ENCODE measurements around the gene PCDHB1. TPM values are rescaled to one million over a fixed set of nuclear protein-coding genes. Genes with fewer than 3 reads are reported as not detected.

PCDHB1 gene
- total RNA-seq, 5 donors from 2014 or later (not counting 1 experiment from before 2014, with no cell fraction given), result not detected

- no peak overlapping the region for H3K4me3 ChIP-seq (ENCODE audit: control insufficient read depth in 1 of 2, extremely low read depth in 1 of 2, low read length in 1 of 2)
- ATAC-seq (replicated peaks in 1 of 4) (no peak), DNase-seq (no peak)
- H3K27ac Mint-ChIP-seq, result no peak overlapping the region
- peaks cover 0 to 3% of the 10 kb centered on the region in 2 experiments for H3K4me1 ChIP-seq (ENCODE audit: control insufficient read depth in 1 of 2, extremely low read depth in 1 of 2, insufficient read depth in 2 of 2, low read length in 2 of 2)
- no peaks in the 10 kb centered on the region for H3K36me3 Mint-ChIP-seq
- WGBS (ENCODE audit: insufficient coverage), result no CpG with 5 or more reads among the region's 1 CpG
- no peaks in the 10 kb centered on the region for H3K4me1 Mint-ChIP-seq
- peaks cover 2% of the 10 kb centered on the region for H3K9me3 ChIP-seq
- H3K27me3 ChIP-seq (replicated peaks in 1 of 2; ENCODE audit: control insufficient read depth in 2 of 2, extremely low read depth in 1 of 2, insufficient read depth in 2 of 2, low read length in 1 of 2), result peaks cover 2 to 10% of the 10 kb centered on the region in 2 experiments
- no peaks in the 10 kb centered on the region for H3K36me3 ChIP-seq (ENCODE audit: control insufficient read depth in 2 of 2, extremely low read depth in 1 of 2, insufficient read depth in 1 of 2, low read length in 1 of 2)
- CTCF ChIA-PET, result no interaction called here
- H3K9me3 Mint-ChIP-seq, result peaks cover 3 to 9% (median 7%) of the 10 kb centered on the region in 3 donors
- no peak overlapping the region for H3K4me3 Mint-ChIP-seq
- peaks cover 21 to 26% of the 10 kb centered on the region in 2 donors for H3K27me3 Mint-ChIP-seq
- POLR2A ChIA-PET, result no interaction called here
- no peak overlapping the region for H3K27ac ChIP-seq (ENCODE audit: low read length)
Observed at GRCh38 chr5:141042555-141042954, 8.6 kb upstream of the PCDHB1 start.

DNA sequence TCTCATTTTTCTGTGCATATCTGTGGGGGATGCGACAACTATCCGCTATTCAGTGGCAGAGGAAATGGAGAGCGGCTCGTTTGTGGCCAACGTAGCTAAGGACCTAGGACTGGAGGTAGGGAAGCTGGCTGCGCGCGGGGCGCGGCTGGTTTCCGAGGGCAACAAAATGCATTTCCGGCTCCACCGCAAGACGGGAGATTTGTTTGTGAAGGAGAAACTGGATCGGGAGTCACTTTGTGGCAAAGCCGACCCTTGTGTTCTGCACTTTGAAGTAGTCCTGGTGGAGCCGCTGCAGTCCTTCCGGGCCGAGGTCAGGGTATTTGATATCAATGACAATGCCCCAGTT lies 320 bp downstream of the PCDHB1 start:
- ChIA-PET CTCF (no interaction called here), POLR2A (no interaction called here)
- Histone ChIP-seq H3K27me3 (replicated peaks in 1 of 2; ENCODE audit: control insufficient read depth in 2 of 2, extremely low read depth in 1 of 2, insufficient read depth in 2 of 2, low read length in 1 of 2) (peaks cover 6 to 20% of the 10 kb centered on the region in 2 experiments), H3K4me1 (ENCODE audit: control insufficient read depth in 1 of 2, extremely low read depth in 1 of 2, insufficient read depth in 2 of 2, low read length in 2 of 2) (no peaks in the 10 kb centered on the region), H3K27ac (ENCODE audit: low read length) (no peak overlapping the region), H3K9me3 (no peaks in the 10 kb centered on the region), H3K36me3 (ENCODE audit: control insufficient read depth in 2 of 2, extremely low read depth in 1 of 2, insufficient read depth in 1 of 2, low read length in 1 of 2) (no peaks in the 10 kb centered on the region), H3K4me3 (ENCODE audit: control insufficient read depth in 1 of 2, extremely low read depth in 1 of 2, low read length in 1 of 2) (peak overlapping the region in 1 of 2 donors; percentile 19)
- H3K4me1 Mint-ChIP-seq, result peaks cover 4 to 14% (median 6%) of the 10 kb centered on the region in 3 donors
- 20% methylated on average over 19 of the region's 19 CpGs for WGBS (ENCODE audit: insufficient coverage)
- H3K27ac Mint-ChIP-seq, result no peak overlapping the region
- no peaks in the 10 kb centered on the region for H3K36me3 Mint-ChIP-seq
- no peak for DNase-seq
- H3K27me3 Mint-ChIP-seq, result peaks cover 48 to 55% of the 10 kb centered on the region in 2 donors
- ATAC-seq (replicated peaks in 1 of 4), result no peak
- H3K4me3 Mint-ChIP-seq, result peak overlapping the region; percentile 59 to 65 (median 60)
- H3K9me3 Mint-ChIP-seq, result peaks cover 7 to 20% (median 19%) of the 10 kb centered on the region in 3 donors

- ChIA-PET POLR2A (interaction anchor here in 1 of 2 donors (0.5 kb wide), 1 partner anchor 175 kb away, joined by 3 read pairs; no protein-coding TSS in a partner anchor), CTCF (no interaction called here)
- peak overlapping the region in 1 of 3 donors; percentile 9 for H3K4me3 Mint-ChIP-seq
- H3K27ac ChIP-seq (ENCODE audit: low read length), result no peak overlapping the region
- DNase-seq (no peak), ATAC-seq (replicated peaks in 1 of 4) (no peak)
- no peak overlapping the region for H3K27ac Mint-ChIP-seq
- H3K27me3 ChIP-seq (replicated peaks in 1 of 2; ENCODE audit: control insufficient read depth in 2 of 2, extremely low read depth in 1 of 2, insufficient read depth in 2 of 2, low read length in 1 of 2), result peaks cover 2 to 15% of the 10 kb centered on the region in 2 experiments
- H3K27me3 Mint-ChIP-seq, result peaks cover 8 to 10% of the 10 kb centered on the region in 2 donors
- H3K4me1 ChIP-seq (ENCODE audit: control insufficient read depth in 1 of 2, extremely low read depth in 1 of 2, insufficient read depth in 2 of 2, low read length in 2 of 2), result no peaks in the 10 kb centered on the region
- no peaks in the 10 kb centered on the region for H3K36me3 ChIP-seq (ENCODE audit: control insufficient read depth in 2 of 2, extremely low read depth in 1 of 2, insufficient read depth in 1 of 2, low read length in 1 of 2)
- no peaks in the 10 kb centered on the region for H3K36me3 Mint-ChIP-seq
- H3K9me3 Mint-ChIP-seq, result peaks cover 0 to 10% (median 6%) of the 10 kb centered on the region in 3 donors
- no peaks in the 10 kb centered on the region for H3K4me1 Mint-ChIP-seq
- H3K4me3 ChIP-seq (ENCODE audit: control insufficient read depth in 1 of 2, extremely low read depth in 1 of 2, low read length in 1 of 2), result peak overlapping the region in 1 of 2 donors; percentile 15
- 53% methylated on average over 10 of the region's 17 CpGs for WGBS (ENCODE audit: insufficient coverage)
- H3K9me3 ChIP-seq, result no peaks in the 10 kb centered on the region
Observed at GRCh38 chr5:141077826-141078225, 26.7 kb downstream of the PCDHB1 start.

DNA sequence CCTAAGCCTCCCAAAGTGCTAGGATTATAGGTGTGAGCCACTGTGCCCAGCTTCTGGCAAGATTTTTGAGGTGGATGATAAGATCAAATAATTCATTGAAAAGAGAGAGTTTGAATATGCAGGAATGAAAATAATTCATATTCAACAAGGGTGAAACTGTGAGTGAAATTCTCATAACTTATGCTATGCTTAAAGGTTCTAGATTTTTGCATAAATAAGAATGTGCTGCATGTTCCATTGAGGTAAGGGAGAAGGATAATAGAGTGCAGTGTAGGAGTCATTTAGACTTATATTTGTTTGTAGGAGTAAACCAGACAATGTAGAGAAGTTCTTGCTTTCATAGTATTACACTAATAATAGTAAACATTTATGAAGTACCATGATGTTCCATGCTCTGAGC lies 31.1 kb downstream of the PCDHB1 start:
- Mint-ChIP-seq H3K4me3 (no peak overlapping the region), H3K27me3 (peaks cover 12 to 32% of the 10 kb centered on the region in 2 donors), H3K27ac (no peak overlapping the region), H3K36me3 (peaks cover 6% of the 10 kb centered on the region), H3K9me3 (peaks cover 7 to 12% (median 11%) of the 10 kb centered on the region in 3 donors), H3K4me1 (peaks cover 5 to 10% (median 6%) of the 10 kb centered on the region in 3 donors)
- no peaks in the 10 kb centered on the region for H3K4me1 ChIP-seq (ENCODE audit: control insufficient read depth in 1 of 2, extremely low read depth in 1 of 2, insufficient read depth in 2 of 2, low read length in 2 of 2)
- no peak for DNase-seq
- POLR2A ChIA-PET, result no interaction called here
- peaks cover 2 to 17% of the 10 kb centered on the region in 2 experiments for H3K27me3 ChIP-seq (replicated peaks in 1 of 2; ENCODE audit: control insufficient read depth in 2 of 2, extremely low read depth in 1 of 2, insufficient read depth in 2 of 2, low read length in 1 of 2)
- no peaks in the 10 kb centered on the region for H3K9me3 ChIP-seq
- H3K27ac ChIP-seq (ENCODE audit: low read length), result no peak overlapping the region
- no peak overlapping the region for H3K4me3 ChIP-seq (ENCODE audit: control insufficient read depth in 1 of 2, extremely low read depth in 1 of 2, low read length in 1 of 2)
- CTCF ChIA-PET, result interaction anchor here in 1 of 2 donors (0.6 kb wide), 1 partner anchor 230 kb away, joined by 4 read pairs; no protein-coding TSS in a partner anchor
- H3K36me3 ChIP-seq (ENCODE audit: control insufficient read depth in 2 of 2, extremely low read depth in 1 of 2, insufficient read depth in 1 of 2, low read length in 1 of 2), result no peaks in the 10 kb centered on the region
- ATAC-seq (replicated peaks in 1 of 4), result no peak

- peak; percentile 43 to 86 (median 70) for ATAC-seq (replicated peaks in 1 of 4)
- Mint-ChIP-seq H3K36me3 (peaks cover 6% of the 10 kb centered on the region), H3K9me3 (peaks cover 7 to 12% (median 9%) of the 10 kb centered on the region in 3 donors), H3K4me1 (peaks cover 5 to 10% (median 6%) of the 10 kb centered on the region in 3 donors), H3K27me3 (peaks cover 17 to 33% of the 10 kb centered on the region in 2 donors), H3K27ac (peak overlapping the region; percentile 55 to 66), H3K4me3 (peak overlapping the region; percentile 82 to 86 (median 82))
- peak overlapping the region; percentile 38 to 50 for H3K4me3 ChIP-seq (ENCODE audit: control insufficient read depth in 1 of 2, extremely low read depth in 1 of 2, low read length in 1 of 2)
- H3K27me3 ChIP-seq (replicated peaks in 1 of 2; ENCODE audit: control insufficient read depth in 2 of 2, extremely low read depth in 1 of 2, insufficient read depth in 2 of 2, low read length in 1 of 2), result peaks cover 0 to 3% of the 10 kb centered on the region in 2 experiments
- H3K36me3 ChIP-seq (ENCODE audit: control insufficient read depth in 2 of 2, extremely low read depth in 1 of 2, insufficient read depth in 1 of 2, low read length in 1 of 2), result no peaks in the 10 kb centered on the region
- WGBS (ENCODE audit: insufficient coverage), result 15% methylated on average over 16 of the region's 21 CpGs
- no peaks in the 10 kb centered on the region for H3K9me3 ChIP-seq
- H3K4me1 ChIP-seq (ENCODE audit: control insufficient read depth in 1 of 2, extremely low read depth in 1 of 2, insufficient read depth in 2 of 2, low read length in 2 of 2), result no peaks in the 10 kb centered on the region
- ChIA-PET CTCF (interaction anchor here in 1 of 2 donors (0.6 kb wide), 1 partner anchor 1174 kb away, joined by 3 read pairs; no protein-coding TSS in a partner anchor), POLR2A (interaction anchor here in 1 of 2 donors (0.7 kb wide), 1 partner anchor 265 kb away, joined by 3 read pairs; no protein-coding TSS in a partner anchor)
- DNase-seq, result peak in 31 of 35 experiments; percentile 2 to 57 (median 20)
- no peak overlapping the region for H3K27ac ChIP-seq (ENCODE audit: low read length)
Observed at GRCh38 chr5:141084487-141084989, 33.4 kb downstream of the PCDHB1 start.

DNA sequence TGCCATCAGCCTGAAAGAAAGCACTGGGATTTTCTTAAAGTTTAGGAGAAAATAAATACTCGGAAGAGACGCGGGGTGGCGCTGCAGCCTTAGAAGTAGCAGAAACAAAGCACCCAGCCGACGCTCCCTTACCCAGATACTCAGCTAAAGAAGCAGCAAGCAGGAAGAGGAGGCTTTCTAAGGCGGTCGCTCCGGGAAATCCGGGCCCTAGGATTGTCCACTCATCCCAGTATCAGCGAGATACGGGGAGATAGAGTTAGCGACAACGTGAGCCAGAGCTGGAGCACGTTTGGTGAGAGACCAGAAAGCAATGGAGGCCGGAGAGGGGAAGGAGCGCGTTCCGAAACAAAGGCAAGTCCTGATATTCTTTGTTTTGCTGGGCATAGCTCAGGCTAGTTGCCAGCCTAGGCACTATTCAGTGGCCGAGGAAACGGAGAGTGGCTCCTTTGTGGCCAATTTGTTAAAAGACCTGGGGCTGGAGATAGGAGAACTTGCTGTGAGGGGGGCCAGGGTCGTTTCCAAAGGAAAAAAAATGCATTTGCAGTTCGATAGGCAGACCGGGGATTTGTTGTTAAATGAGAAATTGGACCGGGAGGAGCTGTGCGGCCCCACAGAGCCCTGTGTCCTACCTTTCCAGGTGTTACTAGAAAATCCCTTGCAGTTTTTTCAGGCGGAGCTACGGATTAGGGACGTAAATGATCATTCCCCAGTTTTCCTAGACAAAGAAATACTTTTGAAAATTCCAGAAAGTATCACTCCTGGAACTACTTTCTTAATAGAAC lies 43.5 kb downstream of the PCDHB1 start, which contains the start of gene PCDHB2:
TSS of gene PCDHB2 (plus strand) at position 135 of the 782 bp plus-strand sequence. CDS start at position 311, 176 bp downstream.
- peaks cover 7 to 30% (median 24%) of the 10 kb centered on the region in 3 donors for H3K9me3 Mint-ChIP-seq
- no peak within 1 kb of the TSS for H3K27ac Mint-ChIP-seq
- H3K4me3 Mint-ChIP-seq, result peak within 1 kb of the TSS in 1 of 3 donors; percentile 7
- Histone ChIP-seq H3K36me3 (ENCODE audit: control insufficient read depth in 2 of 2, extremely low read depth in 1 of 2, insufficient read depth in 1 of 2, low read length in 1 of 2) (no peaks in the 10 kb centered on the region), H3K4me3 (ENCODE audit: control insufficient read depth in 1 of 2, extremely low read depth in 1 of 2, low read length in 1 of 2) (peak within 1 kb of the TSS in 1 of 2 donors; percentile 23), H3K27me3 (replicated peaks in 1 of 2; ENCODE audit: control insufficient read depth in 2 of 2, extremely low read depth in 1 of 2, insufficient read depth in 2 of 2, low read length in 1 of 2) (peaks cover 3 to 18% of the 10 kb centered on the region in 2 experiments), H3K4me1 (ENCODE audit: control insufficient read depth in 1 of 2, extremely low read depth in 1 of 2, insufficient read depth in 2 of 2, low read length in 2 of 2) (no peaks in the 10 kb centered on the region), H3K27ac (ENCODE audit: low read length) (no peak within 1 kb of the TSS), H3K9me3 (no peaks in the 10 kb centered on the region)
- no peak for DNase-seq
- H3K36me3 Mint-ChIP-seq, result no peaks in the 10 kb centered on the region
- ChIA-PET CTCF (no interaction called here), POLR2A (interaction anchor here in 1 of 2 donors (0.6 kb wide), 1 partner anchor 56 kb away, joined by 3 read pairs; no protein-coding TSS in a partner anchor)
- peaks cover 36 to 49% of the 10 kb centered on the region in 2 donors for H3K27me3 Mint-ChIP-seq
- WGBS (ENCODE audit: insufficient coverage), result 17% methylated on average over 18 of the region's 29 CpGs
- ATAC-seq (replicated peaks in 1 of 4), result no peak
- no peaks in the 10 kb centered on the region for H3K4me1 Mint-ChIP-seq
